ENCODE results near the gene FZD1.

The FZD1 gene

GRCh38 chr7:91264924-91265681 lies 870 bp downstream of the FZD1 start:
- DNase-seq (ENCODE audit: low spot score) = no peak

GRCh38 chr7:91265693-91266066 lies 1.4 kb downstream of the FZD1 start:
- no peak for DNase-seq (ENCODE audit: low spot score)

DNA sequence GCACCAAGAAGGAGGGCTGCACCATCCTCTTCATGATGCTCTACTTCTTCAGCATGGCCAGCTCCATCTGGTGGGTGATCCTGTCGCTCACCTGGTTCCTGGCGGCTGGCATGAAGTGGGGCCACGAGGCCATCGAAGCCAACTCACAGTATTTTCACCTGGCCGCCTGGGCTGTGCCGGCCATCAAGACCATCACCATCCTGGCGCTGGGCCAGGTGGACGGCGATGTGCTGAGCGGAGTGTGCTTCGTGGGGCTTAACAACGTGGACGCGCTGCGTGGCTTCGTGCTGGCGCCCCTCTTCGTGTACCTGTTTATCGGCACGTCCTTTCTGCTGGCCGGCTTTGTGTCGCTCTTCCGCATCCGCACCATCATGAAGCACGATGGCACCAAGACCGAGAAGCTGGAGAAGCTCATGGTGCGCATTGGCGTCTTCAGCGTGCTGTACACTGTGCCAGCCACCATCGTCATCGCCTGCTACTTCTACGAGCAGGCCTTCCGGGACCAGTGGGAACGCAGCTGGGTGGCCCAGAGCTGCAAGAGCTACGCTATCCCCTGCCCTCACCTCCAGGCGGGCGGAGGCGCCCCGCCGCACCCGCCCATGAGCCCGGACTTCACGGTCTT lies 1.9 kb downstream of the FZD1 start:
- DNase-seq (ENCODE audit: low spot score) = no peak

DNA sequence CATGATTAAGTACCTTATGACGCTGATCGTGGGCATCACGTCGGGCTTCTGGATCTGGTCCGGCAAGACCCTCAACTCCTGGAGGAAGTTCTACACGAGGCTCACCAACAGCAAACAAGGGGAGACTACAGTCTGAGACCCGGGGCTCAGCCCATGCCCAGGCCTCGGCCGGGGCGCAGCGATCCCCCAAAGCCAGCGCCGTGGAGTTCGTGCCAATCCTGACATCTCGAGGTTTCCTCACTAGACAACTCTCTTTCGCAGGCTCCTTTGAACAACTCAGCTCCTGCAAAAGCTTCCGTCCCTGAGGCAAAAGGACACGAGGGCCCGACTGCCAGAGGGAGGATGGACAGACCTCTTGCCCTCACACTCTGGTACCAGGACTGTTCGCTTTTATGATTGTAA lies 2.5 kb downstream of the FZD1 start:
- no peak for DNase-seq (ENCODE audit: low spot score)

DNA sequence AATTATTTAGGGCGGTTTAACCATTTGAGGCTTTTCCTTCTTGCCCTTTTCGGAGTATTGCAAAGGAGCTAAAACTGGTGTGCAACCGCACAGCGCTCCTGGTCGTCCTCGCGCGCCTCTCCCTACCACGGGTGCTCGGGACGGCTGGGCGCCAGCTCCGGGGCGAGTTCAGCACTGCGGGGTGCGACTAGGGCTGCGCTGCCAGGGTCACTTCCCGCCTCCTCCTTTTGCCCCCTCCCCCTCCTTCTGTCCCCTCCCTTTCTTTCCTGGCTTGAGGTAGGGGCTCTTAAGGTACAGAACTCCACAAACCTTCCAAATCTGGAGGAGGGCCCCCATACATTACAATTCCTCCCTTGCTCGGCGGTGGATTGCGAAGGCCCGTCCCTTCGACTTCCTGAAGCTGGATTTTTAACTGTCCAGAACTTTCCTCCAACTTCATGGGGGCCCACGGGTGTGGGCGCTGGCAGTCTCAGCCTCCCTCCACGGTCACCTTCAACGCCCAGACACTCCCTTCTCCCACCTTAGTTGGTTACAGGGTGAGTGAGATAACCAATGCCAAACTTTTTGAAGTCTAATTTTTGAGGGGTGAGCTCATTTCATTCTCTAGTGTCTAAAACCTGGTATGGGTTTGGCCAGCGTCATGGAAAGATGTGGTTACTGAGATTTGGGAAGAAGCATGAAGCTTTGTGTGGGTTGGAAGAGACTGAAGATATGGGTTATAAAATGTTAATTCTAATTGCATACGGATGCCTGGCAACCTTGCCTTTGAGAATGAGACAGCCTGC lies 3.1 kb downstream of the FZD1 start:
- DNase-seq (ENCODE audit: low spot score) = no peak

- DNase-seq (ENCODE audit: low spot score) = no peak
Observed at GRCh38 chr7:91270372-91270771, 6.1 kb downstream of the FZD1 start.

GRCh38 chr7:91276909-91277308 lies 12.7 kb downstream of the FZD1 start:
- DNase-seq (ENCODE audit: low spot score) = no peak

- no peak for DNase-seq (ENCODE audit: low spot score)
Observed at GRCh38 chr7:91280185-91280584, 16.0 kb downstream of the FZD1 start.

- no peak for DNase-seq (ENCODE audit: low spot score)
Observed at GRCh38 chr7:91280604-91281003, 16.4 kb downstream of the FZD1 start.

DNA sequence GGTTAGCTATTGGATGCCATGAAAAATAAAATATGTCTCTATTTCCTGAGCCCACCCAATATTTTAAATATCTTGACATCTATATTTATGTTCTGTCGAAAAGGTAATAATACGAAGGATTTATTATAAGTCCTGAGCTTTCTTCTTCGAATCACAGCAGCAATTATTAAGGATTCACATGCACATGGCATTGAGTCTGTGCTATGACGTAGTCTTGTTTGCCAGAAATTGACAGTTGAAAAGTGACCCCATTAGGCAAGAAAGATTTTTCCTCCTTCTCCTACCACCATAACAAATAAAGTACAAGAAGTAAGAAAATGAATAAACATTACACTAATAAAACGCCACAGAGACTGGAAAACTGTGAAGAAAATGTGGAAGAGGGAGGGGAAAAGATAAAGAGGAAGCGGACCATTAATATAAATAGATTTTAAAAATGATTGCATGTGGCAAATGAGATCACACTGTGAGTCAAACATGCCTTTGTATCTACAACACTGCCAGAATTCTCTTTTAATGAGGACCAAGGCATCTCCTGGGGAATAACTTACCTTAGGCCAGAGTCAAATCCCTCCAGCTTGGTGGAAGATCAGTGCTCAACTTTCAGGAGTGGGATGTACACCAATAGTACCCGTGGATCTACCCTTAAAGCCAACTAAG lies 21.6 kb downstream of the FZD1 start:
- no peak for DNase-seq (ENCODE audit: low spot score)

- DNase-seq (ENCODE audit: low spot score) = no peak
Observed at GRCh38 chr7:91286432-91286831, 22.2 kb downstream of the FZD1 start.

DNA sequence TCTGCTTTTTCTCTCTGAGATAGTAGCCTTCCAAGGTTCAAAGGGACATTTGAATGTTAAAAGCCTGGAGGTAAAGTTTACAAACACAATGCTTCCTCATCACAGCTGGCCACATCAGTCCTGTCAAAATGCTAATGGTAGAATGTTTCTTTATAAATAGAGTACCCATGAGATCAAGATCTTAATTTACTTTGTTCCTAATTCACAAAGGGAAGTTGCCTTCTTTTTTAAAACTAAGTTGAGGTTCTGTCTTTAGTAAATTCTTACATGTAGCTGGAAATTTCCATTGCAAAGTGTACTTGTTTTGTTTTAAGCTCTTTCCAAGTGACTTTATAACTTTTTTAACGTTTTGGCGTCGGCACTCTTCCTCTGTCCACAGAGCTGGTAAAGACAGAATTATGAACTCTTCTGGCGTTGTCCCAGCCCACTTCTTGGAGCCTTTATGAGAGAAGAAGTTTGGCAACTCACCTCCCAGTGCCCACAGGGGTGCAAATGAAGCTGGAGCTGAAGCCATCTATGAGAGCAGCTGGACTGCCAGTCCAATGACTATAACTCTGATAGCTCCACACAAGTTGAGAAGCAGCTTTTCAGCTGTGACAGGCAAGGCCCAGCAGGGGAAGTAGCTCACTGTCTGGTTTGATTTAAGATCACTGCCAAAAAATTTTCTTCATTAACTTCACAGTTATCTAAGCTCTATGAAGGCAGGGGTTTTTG lies 23.3 kb downstream of the FZD1 start:
- no peak for DNase-seq (ENCODE audit: low spot score)

- DNase-seq (ENCODE audit: low spot score) = no peak
Observed at GRCh38 chr7:91288208-91288824, 24.1 kb downstream of the FZD1 start.

DNA sequence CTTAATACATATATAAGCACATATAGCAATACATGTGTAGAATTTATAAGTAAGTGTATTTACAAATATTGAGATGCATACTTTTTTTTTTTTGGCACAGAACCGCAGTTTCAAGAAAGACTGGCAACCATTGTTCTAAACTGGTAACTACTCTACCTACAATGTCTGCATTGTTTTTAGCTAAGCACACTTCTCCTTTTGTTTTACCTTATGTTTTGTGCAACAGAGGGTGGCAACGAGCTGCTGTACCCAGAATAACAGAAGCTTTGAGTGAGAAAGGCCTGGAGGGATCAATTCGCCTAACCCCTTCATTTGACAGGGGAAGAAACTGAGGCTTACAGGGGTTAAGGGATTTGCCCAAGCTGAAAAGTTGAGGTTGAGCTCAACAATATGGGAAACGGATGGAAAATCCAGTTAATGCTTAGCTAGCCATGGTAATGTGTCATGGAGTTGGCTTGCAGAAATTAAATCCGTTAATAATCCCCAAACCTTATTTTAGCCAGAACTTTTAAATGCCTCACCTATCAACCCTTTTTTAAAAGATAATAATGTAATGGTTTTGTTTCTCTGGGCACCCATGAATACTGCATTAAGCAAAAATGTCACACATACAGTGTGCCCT lies 25.5 kb downstream of the FZD1 start:
- no peak for DNase-seq (ENCODE audit: low spot score)

- DNase-seq (ENCODE audit: low spot score) = no peak
Observed at GRCh38 chr7:91291302-91291701, 27.1 kb downstream of the FZD1 start.

DNA sequence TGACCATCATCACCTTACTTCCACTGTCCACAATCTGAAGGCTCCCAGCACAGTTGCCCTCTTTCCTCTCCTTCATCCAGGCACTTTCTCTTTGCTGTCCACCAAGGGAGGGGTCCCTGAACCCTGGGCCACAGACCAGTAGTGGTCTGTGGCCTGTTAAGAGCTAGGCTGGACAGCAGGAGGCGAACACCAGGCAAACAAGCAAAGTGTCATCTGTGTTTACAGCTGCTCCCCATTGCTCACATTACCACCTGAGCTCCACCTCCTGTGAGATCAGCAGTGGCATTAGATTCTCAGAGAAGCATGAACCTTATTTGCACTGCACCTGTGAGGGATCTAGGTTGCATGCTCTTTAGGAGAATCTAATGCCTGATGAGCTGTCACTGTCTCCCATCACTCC lies 27.7 kb downstream of the FZD1 start:
- no peak for DNase-seq (ENCODE audit: low spot score)

- DNase-seq (ENCODE audit: low spot score) = no peak
Observed at GRCh38 chr7:91292506-91292905, 28.3 kb downstream of the FZD1 start.

DNA sequence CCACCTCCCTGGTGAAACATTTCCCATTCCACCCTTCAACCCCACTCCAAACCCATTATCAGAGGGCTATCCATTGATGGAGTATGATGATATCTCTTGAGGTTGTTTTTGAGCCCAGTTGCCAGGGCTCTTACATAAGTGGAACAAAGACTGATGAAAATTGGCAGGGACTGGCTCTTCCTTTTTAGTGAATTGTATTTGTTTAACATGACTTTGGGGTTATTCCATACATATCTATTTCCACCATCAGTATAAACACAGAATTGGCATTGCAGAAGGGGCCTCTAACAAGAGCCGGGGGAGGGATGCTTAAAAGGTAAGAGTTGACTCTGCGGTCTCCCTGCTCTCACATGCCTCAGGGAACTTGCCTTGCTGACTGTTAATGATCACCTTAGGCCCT lies 28.9 kb downstream of the FZD1 start:
- no peak for DNase-seq (ENCODE audit: low spot score)

- no peak for DNase-seq (ENCODE audit: low spot score)
Observed at GRCh38 chr7:91293840-91294239, 29.6 kb downstream of the FZD1 start.

- DNase-seq (ENCODE audit: low spot score) = no peak
Observed at GRCh38 chr7:91294639-91295220, 30.5 kb downstream of the FZD1 start.

- DNase-seq (ENCODE audit: low spot score) = no peak
Observed at GRCh38 chr7:91295576-91295975, 31.3 kb downstream of the FZD1 start.
